ENCODE results near the gene WDR17.

WDR17 gene

GRCh38 chr4:176099314-176099713 is 33.7 kb downstream of the WDR17 start:
- no peak for DNase-seq (ENCODE audit: low read depth)

GRCh38 chr4:176102414-176103063 is 36.9 kb downstream of the WDR17 start:
- DNase-seq (ENCODE audit: low read depth) = no peak

GRCh38 chr4:176107695-176108094 is 42.1 kb downstream of the WDR17 start:
- DNase-seq (ENCODE audit: low read depth) = no peak

- DNase-seq (ENCODE audit: low read depth) = peak; percentile 6
Observed at GRCh38 chr4:176123710-176124407, 58.2 kb downstream of the WDR17 start.

- DNase-seq (ENCODE audit: low read depth) = no peak
Observed at GRCh38 chr4:176125063-176125462, 59.4 kb downstream of the WDR17 start.

GRCh38 chr4:176134670-176135069 is 69.0 kb downstream of the WDR17 start:
- no peak for DNase-seq (ENCODE audit: low read depth)

- peak; percentile 53 for DNase-seq (ENCODE audit: low read depth)
Observed at GRCh38 chr4:176137631-176138030, 72.0 kb downstream of the WDR17 start.

GRCh38 chr4:176139518-176139917 is 73.9 kb downstream of the WDR17 start:
- no peak for DNase-seq (ENCODE audit: low read depth)

- no peak for DNase-seq (ENCODE audit: low read depth)
Observed at GRCh38 chr4:176142253-176142652, 76.6 kb downstream of the WDR17 start.

GRCh38 chr4:176149680-176150355 is 84.2 kb downstream of the WDR17 start:
- no peak for DNase-seq (ENCODE audit: low read depth)

GRCh38 chr4:176150356-176150682 is 84.7 kb downstream of the WDR17 start:
- DNase-seq (ENCODE audit: low read depth) = peak; percentile 45

- no peak for DNase-seq (ENCODE audit: low read depth)
Observed at GRCh38 chr4:176150704-176151103, 85.1 kb downstream of the WDR17 start.

GRCh38 chr4:176153124-176153523 is 87.5 kb downstream of the WDR17 start:
- no peak for DNase-seq (ENCODE audit: low read depth)

- peak; percentile 35 for DNase-seq (ENCODE audit: low read depth)
Observed at GRCh38 chr4:176156656-176157055, 91.0 kb downstream of the WDR17 start.

GRCh38 chr4:176163041-176163440 is 97.4 kb downstream of the WDR17 start:
- no peak for DNase-seq (ENCODE audit: low read depth)

- peak; percentile 76 for DNase-seq (ENCODE audit: low read depth)
Observed at GRCh38 chr4:176185051-176185450, 119.4 kb downstream of the WDR17 start.

- no peak for DNase-seq (ENCODE audit: low read depth)
Observed at GRCh38 chr4:176186067-176186466, 120.4 kb downstream of the WDR17 start.

GRCh38 chr4:176186671-176187395 is 121.2 kb downstream of the WDR17 start:
- DNase-seq (ENCODE audit: low read depth) = no peak

GRCh38 chr4:176187624-176188023 is 122.0 kb downstream of the WDR17 start:
- no peak for DNase-seq (ENCODE audit: low read depth)

GRCh38 chr4:176188654-176189053 is 123.0 kb downstream of the WDR17 start:
- DNase-seq (ENCODE audit: low read depth) = no peak

GRCh38 chr4:176189891-176190795 is 124.5 kb downstream of the WDR17 start:
- DNase-seq (ENCODE audit: low read depth) = no peak

- DNase-seq (ENCODE audit: low read depth) = peak; percentile 34
Observed at GRCh38 chr4:176191974-176192373, 126.3 kb downstream of the WDR17 start.

Measured in stromal cell of bone marrow (primary cell).